Hepatic stellate cell (primary cell): Measurements from ENCODE around the gene CNST.
"Not testable (repeated sequence)": the region's sequence is repeated elsewhere in the genome, so short reads cannot be mapped to it uniquely, and the experiment has no call there.

Source experiments
- DNase-seq: peaks from one replicate; pipeline ENCODE4 v3.0.0; 2011; ENCODE audit warnings: low spot score

CNST gene

GRCh38 chr1:246709835-246710234 lies 143.6 kb downstream of the CNST start:
- no peak for DNase-seq

DNA sequence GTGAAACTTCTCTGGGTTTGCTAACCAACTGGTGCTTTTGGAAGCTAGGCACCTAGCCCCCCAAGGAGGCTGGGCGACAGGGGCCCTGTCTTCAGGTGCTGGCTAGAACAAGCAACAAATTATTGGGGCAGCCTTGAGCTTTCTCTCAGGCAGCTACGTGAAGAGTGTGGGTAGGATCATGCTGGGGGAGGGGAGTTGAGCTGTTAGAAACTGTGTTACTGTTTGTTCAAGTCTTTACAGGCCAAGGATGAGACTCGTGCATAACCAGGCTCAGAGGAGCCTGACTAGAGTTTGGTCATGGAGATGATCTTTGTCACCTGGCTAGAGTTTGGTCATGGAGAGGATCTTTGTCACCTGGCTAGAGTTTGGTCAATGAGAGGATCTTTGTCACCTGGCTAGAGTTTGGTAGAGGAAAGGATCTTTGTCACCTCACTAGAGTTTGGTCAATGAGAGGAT lies 145.3 kb downstream of the CNST start:
- DNase-seq = no peak

DNA sequence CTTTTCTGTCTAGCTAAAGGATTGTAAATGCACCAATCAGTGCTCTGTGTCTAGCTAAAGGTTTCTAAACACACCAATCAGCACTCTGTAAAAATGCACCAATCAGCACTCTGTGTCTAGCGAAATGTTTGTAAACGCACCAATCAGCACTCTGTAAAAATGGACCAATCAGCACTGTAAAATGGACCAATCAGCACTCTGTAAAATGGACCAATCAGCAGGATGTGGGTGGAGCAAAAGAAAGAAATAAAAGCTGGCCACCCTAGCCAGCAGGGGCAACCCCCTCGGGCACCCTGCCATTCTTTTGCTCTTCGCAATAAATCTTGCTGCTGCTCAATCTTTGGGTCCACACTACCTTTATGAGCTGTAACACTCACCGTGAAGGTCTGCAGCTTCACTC lies 146.2 kb downstream of the CNST start:
- DNase-seq = not testable (repeated sequence)
